Body of pancreas (tissue), 4 donors: ENCODE results near the gene EED.

ENCODE experiments used
- CTCF ChIP-seq, 7 experiments: fragments of 450-650 bp in 4 of 7; fragments of 200-600 bp in 3 of 7; sonication (generic) in 3 of 7; IDR thresholded peaks; one replicate each; pipeline ENCODE4 v1.5.1; 2016 to 2019; ENCODE audit warnings: antibody characterized with exemption in 7 of 7
- POLR2A ChIP-seq, 3 donors: fragments of 450-650 bp; IDR thresholded peaks; one replicate each; pipeline ENCODE4 v1.6.1; 2016; ENCODE audit warnings: antibody characterized with exemption in 3 of 3, mild to moderate bottlenecking in 2 of 3

DNA sequence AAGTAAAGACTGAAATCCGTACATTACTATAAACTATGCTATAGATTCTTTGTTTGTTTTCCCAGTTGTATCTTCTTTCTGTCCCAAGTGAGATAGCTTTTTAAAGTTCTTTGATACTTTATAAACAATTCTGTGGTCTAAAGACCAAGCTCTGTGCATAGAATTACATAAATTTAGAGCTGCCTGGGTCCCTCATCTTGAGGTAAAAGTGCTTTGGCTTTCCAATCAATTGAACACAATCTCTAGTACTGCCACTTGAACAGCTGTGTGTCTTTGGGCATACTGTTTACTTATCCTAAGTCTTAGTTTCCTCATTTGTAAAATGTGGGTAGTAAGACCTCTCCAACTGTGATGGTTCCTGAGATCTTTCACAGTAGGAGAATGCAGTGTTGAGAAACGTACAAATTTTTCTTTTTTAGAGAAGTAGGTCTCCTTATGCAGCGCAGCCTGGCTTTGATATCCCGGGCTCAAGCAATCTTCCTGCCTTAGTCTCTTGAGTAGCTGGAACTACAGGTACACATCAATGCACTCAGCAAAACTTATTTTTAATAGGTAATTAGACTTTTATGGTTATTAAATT lies 2.5 kb upstream of the EED start:
- TF ChIP-seq CTCF (IDR thresholded peaks at IDR 0.05) (no peak), POLR2A (IDR thresholded peaks at IDR 0.05) (no peak)
